Mammary epithelial cell (primary cell): ENCODE data around the gene SLC12A8.

Experiments
- EZH2 ChIP-seq: IDR thresholded peaks from 2 replicates; pipeline ENCODE4 v1.6.1; 2012; ENCODE audit warnings: low read length, inconsistent platforms, borderline replicate concordance
- TF ChIP-seq, protein P1 (sequence below), 2 donors: IDR thresholded peaks in 1 of 2; conservative IDR thresholded peaks in 1 of 2; 2 replicates each; pipeline ENCODE4 v1.5.1; 2011 to 2012; ENCODE audit warnings: inconsistent platforms in 2 of 2, low read length in 2 of 2, mild to moderate bottlenecking in 2 of 2, control low read depth in 1 of 2, low read depth in 1 of 2; ENCODE audit not compliant: insufficient read depth in 1 of 2; ENCODE audit errors: extremely low read depth in 1 of 2

DNA sequence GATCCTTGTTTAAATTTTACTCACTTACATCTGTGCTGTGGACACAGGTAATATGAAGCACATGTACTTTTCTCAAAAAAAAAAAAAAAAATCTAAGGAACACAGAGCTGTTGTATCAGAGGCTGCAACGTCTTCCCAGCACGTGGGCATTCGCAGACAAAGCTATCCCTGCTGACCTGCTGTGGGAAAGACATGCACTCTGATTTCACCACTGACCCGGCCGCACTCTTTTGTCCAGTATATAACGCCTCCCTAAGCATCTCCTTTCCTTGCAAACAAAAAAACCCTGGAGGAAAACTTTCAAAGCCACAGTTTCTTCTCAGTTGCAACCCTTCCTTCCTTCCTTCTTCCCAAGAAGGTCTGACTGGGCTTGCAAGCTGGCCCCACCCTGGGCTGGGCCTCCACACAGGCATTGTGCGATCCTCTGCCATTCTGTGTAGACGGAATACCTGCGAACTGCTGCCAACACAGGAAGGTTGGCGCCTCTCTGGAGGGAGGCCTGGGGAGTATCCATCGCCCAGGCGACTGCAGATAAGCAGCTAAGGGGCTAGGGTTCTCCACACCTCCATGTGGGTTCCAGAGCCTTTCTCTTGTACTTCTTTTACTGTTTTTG lies 50.8 kb downstream of the SLC12A8 start:
- TF ChIP-seq, protein P1, sequence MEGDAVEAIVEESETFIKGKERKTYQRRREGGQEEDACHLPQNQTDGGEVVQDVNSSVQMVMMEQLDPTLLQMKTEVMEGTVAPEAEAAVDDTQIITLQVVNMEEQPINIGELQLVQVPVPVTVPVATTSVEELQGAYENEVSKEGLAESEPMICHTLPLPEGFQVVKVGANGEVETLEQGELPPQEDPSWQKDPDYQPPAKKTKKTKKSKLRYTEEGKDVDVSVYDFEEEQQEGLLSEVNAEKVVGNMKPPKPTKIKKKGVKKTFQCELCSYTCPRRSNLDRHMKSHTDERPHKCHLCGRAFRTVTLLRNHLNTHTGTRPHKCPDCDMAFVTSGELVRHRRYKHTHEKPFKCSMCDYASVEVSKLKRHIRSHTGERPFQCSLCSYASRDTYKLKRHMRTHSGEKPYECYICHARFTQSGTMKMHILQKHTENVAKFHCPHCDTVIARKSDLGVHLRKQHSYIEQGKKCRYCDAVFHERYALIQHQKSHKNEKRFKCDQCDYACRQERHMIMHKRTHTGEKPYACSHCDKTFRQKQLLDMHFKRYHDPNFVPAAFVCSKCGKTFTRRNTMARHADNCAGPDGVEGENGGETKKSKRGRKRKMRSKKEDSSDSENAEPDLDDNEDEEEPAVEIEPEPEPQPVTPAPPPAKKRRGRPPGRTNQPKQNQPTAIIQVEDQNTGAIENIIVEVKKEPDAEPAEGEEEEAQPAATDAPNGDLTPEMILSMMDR (conservative IDR thresholded peaks at IDR 0.05 in 1 of 2, IDR thresholded peaks at IDR 0.05 in 1 of 2; ENCODE audit: extremely low read depth in 1 of 2, insufficient read depth in 1 of 2, low read depth in 1 of 2, low read length in 2 of 2), result no peak
- TF ChIP-seq EZH2, result no peak
